HG03135 (cell line): ENCODE results near the gene MXD1.
"Not testable (repeated sequence)": the region's sequence is repeated elsewhere in the genome, so short reads cannot be mapped to it uniquely, and the experiment has no call there.

Experiments used
- ATAC-seq: cut with Tn5 transposase; IDR thresholded peaks from one replicate; pipeline ENCODE4 v1.9.1; 2021; ENCODE audit warnings: mild to moderate bottlenecking, moderate library complexity; ENCODE audit not compliant: unreplicated experiment

The MXD1 gene, protein sequence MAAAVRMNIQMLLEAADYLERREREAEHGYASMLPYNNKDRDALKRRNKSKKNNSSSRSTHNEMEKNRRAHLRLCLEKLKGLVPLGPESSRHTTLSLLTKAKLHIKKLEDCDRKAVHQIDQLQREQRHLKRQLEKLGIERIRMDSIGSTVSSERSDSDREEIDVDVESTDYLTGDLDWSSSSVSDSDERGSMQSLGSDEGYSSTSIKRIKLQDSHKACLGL

DNA sequence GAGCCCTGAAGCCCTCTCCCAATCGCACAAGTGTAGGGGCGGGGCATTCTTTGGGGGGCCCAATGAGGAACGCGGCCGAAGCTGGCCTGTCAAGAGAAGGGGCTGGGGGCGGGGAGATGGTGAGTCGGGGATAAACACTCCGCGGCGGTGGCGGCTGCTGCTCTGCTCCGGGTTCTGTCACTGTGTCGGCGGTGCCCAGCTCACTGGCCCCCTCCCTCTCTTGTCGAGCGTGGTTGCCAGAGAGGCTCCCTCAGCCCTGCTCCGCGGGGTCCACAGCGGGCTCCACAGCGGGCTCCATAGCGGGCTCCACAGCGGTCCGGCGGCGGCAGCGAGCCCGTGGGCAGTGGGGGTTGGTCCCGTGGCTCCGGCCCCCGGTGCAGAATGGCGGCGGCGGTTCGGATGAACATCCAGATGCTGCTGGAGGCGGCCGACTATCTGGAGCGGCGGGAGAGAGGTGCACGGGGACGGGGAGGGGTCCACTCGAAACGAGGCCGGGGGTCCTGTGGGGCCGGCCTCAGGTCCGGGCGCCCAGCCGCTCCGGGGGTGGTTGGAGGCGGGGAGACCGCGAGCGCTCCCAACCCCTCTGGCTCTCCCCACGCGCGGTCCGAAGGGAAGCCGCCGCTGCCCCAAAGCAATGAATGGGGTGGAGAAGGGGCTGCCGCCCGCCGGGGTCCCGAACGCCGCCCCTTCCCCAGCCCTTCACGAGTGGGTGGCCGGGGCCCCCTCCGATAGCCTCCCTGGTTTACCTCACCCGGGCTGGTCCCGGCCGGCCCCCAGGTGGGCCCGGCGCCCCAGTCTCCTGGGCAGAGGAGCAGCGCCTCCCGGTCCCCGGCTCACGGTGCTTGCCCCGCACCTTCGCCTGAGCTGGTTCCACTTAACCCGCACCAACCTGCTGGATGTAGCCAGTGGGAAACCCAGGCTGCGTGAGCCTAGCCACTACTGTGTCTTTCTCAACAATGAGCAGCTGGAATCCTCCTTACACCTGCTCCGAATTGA, at the start of gene MXD1:
Gene MXD1, plus strand, starts transcription at position 160 of the 996 bp plus-strand sequence. Its CDS starts 222 bp downstream, at position 382.
- peak; percentile 4 for ATAC-seq

GRCh38 chr2:69888451-69888850, 26.5 kb upstream of the MXD1 start:
- no peak for ATAC-seq

DNA sequence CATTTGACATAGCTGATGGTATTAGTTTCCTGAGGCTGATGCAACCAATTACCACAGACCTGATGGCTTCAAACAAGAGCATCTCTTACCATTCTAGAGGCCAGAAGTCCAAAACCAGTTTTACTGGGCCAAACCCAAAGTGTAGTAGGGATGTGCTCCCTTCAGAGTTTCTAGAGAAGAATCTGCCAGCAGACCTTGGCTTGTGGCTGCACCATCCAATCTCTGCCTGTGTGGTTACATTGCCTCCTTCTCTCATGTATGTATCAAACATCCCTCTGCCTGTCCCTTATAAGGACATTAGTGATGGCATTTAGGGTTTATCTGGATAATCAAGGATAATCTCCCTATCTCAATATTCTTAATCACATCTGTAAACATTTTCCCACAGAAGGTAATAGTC, 25.6 kb upstream of the MXD1 start:
- no peak for ATAC-seq

- ATAC-seq: no peak
Measured at GRCh38 chr2:69890881-69891280, 24.0 kb upstream of the MXD1 start.

DNA sequence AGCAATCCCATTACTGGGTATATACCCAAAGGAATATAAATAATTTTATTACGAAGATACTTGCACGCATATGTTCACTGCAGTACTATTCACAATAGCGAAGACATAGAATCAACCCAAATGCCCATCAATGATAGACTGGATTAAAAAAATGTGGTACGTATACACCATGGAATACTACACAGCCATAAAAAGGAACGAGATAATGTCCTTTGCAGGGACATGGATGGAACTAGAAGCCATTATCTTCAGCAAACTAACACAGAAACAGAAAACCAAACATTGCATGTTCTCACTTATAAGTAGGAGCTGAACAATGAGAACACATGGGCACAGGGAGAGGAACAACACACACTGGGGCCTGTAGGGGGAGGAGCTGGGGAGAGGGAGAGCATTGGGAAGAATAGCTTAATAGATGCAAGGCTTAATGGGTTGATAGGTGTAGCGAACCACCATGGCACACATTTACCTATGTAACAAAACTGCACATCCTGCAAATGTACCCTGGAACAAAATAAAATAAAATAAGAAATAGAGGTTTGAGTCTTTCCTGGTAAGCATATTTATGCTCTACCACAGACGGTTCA, 22.0 kb upstream of the MXD1 start:
- not testable (repeated sequence) for ATAC-seq

DNA sequence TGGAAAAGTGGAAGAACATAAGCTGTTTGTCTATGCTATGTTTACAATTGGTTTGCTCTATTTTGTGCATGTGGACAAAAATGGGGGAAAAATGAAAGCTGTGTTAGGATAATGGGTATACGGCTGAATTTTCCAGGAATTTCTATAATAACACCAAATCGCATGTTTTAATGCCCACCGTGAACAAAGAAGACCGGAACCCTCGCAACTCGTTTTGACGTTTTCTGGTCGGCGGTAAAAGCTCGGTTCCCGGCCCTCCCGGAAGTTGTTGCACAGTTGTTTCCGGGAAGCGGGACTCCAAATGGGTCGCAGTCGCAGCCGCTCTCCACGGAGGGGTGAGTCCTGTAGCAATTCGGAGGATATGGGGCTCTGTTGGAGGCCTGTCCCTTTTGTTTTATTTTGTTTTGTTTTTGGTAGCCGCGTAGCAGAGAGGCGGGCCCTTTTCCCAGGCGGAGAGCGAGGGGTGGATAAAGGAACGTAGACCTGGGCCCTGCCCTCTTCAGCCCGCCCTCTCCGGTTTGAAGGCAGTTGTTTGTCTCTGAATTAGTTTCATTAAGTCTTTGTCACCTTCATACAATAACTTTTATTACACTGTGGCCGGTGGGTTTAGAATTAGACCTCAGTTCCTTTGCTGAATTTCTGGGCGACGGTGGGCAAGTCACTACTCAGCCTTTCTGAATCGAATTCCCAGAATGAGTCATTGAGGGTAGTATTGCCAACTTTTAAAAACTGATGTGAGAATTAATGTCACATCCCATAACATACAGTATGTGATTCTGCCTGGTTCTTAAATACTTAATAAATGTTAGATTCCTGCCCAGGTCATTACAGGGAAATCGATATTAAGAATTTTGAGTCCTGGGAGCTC, 21.0 kb upstream of the MXD1 start, which contains the start of gene SNRNP27:
Gene SNRNP27, plus strand, starts transcription at position 273 of the 868 bp plus-strand sequence. Its CDS starts 29 bp downstream, at position 302.
- ATAC-seq: peak; percentile 73

DNA sequence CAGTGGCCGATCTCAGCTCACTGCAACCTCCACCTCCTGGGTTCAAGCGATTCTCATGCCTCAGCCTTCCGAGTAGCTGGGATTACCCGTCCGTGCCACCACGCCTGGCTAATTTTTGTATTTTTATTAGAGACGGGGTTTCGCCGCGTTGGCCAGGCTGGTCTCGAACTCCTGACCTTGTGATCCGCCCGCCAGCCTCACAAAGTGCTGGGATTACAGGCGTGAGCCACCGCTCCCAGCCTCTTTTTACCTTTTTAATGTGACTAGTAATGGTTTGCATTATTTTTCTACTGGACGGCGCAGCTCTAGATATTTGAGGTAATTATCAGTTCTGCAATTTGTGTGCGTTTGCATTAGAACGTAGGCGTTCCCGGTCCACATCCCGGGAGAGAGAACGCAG, 20.2 kb upstream of the MXD1 start:
- not testable (repeated sequence) for ATAC-seq

DNA sequence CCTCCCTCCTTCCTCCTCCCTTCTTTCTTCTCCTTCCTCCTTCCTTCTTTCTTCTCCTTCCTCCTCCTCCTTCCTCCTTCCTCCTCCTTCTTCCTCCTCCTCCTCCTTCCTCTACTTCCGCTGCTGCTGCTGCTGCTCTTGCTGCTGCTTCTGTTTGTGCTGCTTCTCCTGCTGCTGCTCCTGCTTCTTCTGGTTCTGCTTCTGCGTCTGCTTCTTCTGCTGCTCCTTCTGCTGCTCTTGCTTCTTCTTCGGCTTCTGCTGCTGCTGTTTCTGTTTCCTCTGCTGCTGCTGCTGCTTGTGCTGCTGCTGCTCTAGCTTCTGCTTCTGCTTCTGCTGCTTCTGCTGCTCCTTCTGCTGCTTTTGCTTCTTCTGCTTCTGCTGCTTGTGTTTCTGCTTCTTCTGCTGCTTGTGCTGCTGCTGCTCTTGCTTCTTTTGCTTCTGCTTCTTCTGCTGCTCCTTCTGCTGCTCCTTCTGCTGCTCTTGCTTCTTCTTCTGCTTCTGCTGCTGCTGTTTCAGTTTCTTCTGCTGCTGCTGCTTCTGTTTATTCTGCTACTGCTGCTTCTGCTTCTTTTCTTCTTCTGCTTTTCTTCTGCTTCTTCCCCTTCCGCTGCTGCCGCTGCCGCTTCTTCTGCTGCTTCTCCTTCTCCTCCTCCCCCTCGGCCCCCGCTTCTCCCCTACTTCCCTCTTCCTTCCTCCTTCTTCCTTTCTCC, 12.5 kb upstream of the MXD1 start:
- no peak for ATAC-seq

GRCh38 chr2:69907216-69907615, 7.7 kb upstream of the MXD1 start:
- no peak for ATAC-seq

- no peak for ATAC-seq
Measured at GRCh38 chr2:69911985-69912563, 2.8 kb upstream of the MXD1 start.

- ATAC-seq: peak; percentile 88
Measured at GRCh38 chr2:69914164-69914949, 552 bp upstream of the MXD1 start.

- no peak for ATAC-seq
Measured at GRCh38 chr2:69916106-69916505, 1.2 kb downstream of the MXD1 start.

GRCh38 chr2:69917852-69918251, 2.9 kb downstream of the MXD1 start:
- no peak for ATAC-seq

GRCh38 chr2:69918401-69918800, 3.5 kb downstream of the MXD1 start:
- ATAC-seq: no peak

- ATAC-seq: no peak
Measured at GRCh38 chr2:69923116-69923515, 8.2 kb downstream of the MXD1 start.

DNA sequence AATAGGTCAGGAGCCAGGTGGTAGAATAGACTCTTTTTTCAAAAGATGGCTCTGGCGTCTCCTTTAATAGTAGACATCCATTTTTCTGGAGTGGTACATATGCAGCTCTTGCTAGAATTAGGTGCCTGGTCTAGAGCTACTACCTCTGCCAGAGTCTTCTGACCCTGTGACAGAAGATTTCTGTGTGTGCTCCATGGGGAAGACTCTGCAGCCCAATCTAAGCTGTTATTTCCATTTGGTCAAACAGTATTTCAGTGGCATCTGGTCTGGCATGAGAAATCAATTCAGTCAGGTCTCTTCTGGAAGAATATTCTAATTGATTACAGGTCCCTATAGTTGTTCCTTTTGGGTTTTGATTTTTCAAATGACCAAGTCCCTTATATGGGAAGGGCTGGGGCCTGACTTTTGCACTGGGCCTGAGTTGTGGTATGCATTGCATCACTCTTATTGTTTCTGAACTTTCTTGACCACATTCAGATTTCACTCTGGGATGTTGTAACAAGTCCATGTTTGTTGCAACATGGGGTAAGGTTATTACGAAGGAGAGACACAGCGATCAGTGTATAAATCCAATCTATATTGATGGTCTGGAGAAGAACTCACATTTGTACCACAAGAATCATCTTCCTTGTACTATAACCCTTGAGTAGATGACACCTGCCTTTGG, 12.1 kb downstream of the MXD1 start:
- ATAC-seq: no peak

DNA sequence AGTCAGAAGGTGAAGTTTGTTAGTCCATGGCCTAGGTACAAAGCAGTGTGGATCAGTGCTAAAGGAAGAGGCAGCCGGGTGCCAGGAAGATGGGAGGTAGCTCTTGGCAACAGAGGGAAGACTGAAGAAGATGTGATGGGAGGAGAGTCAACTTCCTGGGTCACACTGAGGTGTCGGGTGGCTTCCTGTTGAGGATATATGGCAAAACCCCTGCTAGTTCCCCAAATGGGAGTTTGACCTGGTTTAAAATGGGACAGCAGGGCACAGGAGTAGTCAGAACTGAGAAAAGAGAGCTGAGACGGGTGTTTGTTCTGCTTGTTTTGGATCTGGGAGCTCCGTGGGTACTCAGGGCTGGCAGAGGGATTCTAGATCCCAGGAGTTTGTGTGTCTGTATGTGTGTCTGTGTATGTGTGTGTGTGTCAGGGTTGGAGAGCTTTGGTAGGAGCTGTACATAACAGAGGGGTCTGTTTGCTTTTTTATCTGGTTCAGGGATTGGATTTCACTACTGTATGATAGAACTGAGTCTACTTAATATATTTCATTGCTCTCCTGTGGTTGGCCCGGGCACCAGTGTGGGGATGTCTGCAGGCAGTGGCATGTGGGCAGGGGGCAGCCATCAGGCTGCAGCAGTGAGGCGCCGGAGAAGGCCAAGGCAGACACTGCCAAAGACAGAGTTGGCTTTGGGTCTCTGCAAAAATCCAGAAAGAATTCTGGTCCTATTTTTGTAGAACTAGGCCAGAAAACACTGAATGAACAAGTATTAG, 17.1 kb downstream of the MXD1 start:
- no peak for ATAC-seq

DNA sequence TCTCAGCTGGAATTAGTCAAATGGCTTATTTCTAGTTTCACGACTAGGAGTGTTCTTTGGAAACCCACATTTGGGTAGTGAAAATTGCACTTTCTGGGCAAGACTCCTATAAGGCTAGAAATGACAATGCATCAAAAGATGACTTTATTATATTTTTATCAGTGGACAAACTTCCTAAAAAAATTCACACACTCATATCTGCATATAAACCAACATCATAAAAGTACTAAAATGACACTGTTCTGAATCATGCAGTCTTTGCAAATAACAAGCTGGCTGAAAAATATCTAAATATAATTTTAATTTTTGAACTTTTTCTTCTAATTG, 17.6 kb downstream of the MXD1 start:
- ATAC-seq: no peak
